ENCODE measurements around the gene ARHGAP26.

- TF ChIP-seq CTCF (IDR thresholded peaks at IDR 0.05; ENCODE audit: poor library complexity, severe bottlenecking) (no peak), EP300 (conservative IDR thresholded peaks at IDR 0.05; ENCODE audit: poor library complexity, severe bottlenecking) (no peak)
Measured at GRCh38 chr5:142902186-142902965, 132.2 kb downstream of the ARHGAP26 start.
